A673 (cell line): Measurements from ENCODE around the gene AMACR. TPM values are rescaled to one million over a fixed set of nuclear protein-coding genes. Genes with fewer than 3 reads are reported as not detected.

Experiments used
- BruUV-seq: library from RNA; stranded (reverse); fragments of 400-500 nt; replicated peaks from 2 replicates; lab custom pipeline; 2021; lab: Mats Ljungman, UMichigan
- CTCF ChIA-PET: fragments of 300-600 bp; sonication (Branson Sonifier 250); formaldehyde crosslinking; loops from one replicate; lab custom pipeline; 2022; ENCODE audit warnings: antibody characterized with exemption; lab: Charles Lee
- POLR2A ChIA-PET: fragments of 300-600 bp; sonication (Branson Sonifier 250); formaldehyde crosslinking; loops from one replicate; lab custom pipeline; 2022; ENCODE audit warnings: antibody characterized with exemption; ENCODE audit not compliant: low non-redundant PET; lab: Charles Lee
- DNase-seq: peaks from one replicate; pipeline ENCODE4 v3.0.0-alpha.2; 2015; ENCODE audit warnings: low spot score
- H3K27ac ChIP-seq: fragments of 200-600 bp; sonication (generic); 2 replicates; pipeline ENCODE4 v1.5.1; 2016; ENCODE audit warnings: mixed run types, low read depth, mild to moderate bottlenecking, mixed read lengths, antibody characterized with exemption, low read length; ENCODE audit not compliant: poor library complexity, severe bottlenecking
- H3K27me3 ChIP-seq: fragments of 200-600 bp; sonication (generic); replicated peaks from 2 replicates; pipeline ENCODE4 v1.6.1; 2017; ENCODE audit warnings: mixed run types, low read depth, mild to moderate bottlenecking, mixed read lengths, antibody characterized with exemption, low read length; ENCODE audit not compliant: insufficient read depth, poor library complexity
- H3K36me3 ChIP-seq: fragments of 200-600 bp; sonication (generic); 2 replicates; pipeline ENCODE4 v1.6.1; 2016; ENCODE audit warnings: mixed run types, mild to moderate bottlenecking, mixed read lengths, antibody characterized with exemption, low read length; ENCODE audit not compliant: insufficient read depth, poor library complexity, severe bottlenecking
- H3K4me1 ChIP-seq: fragments of 200-600 bp; sonication (generic); 2 replicates; pipeline ENCODE4 v1.6.1; 2017; ENCODE audit warnings: mixed run types, mild to moderate bottlenecking, mixed read lengths, antibody characterized with exemption, low read length; ENCODE audit not compliant: insufficient read depth, poor library complexity, severe bottlenecking
- H3K4me3 ChIP-seq: fragments of 200-600 bp; sonication (generic); 2 replicates; pipeline ENCODE4 v1.5.1; 2016; ENCODE audit warnings: low read depth, mixed run types, mild to moderate bottlenecking, mixed read lengths, low read length; ENCODE audit not compliant: poor library complexity, severe bottlenecking
- H3K9me3 ChIP-seq: fragments of 200-600 bp; sonication (generic); 2 replicates; pipeline ENCODE4 v1.6.1; 2016; ENCODE audit warnings: mixed run types, low read depth, mild to moderate bottlenecking, mixed read lengths, antibody characterized with exemption, low read length; ENCODE audit not compliant: poor library complexity, severe bottlenecking
- CTCF ChIP-seq: fragments of 300-800, 200-600 bp; sonication (generic); conservative IDR thresholded peaks from 2 replicates; pipeline ENCODE4 v1.5.1; 2017; ENCODE audit warnings: low read depth, mild to moderate bottlenecking, antibody characterized with exemption, low read length, moderate library complexity, mixed read lengths
- EZH2 ChIP-seq: fragments of 200-600 bp; sonication (generic); IDR thresholded peaks from 2 replicates; pipeline ENCODE4 v1.6.1; 2017; ENCODE audit warnings: borderline replicate concordance, low read depth, mild to moderate bottlenecking, mixed read lengths, antibody characterized with exemption, low read length; ENCODE audit not compliant: poor library complexity, severe bottlenecking
- intact Hi-C: fragments of 100-400 bp; cut with micrococcal nuclease; formaldehyde crosslinking; loops from one replicate; pipeline ENCODE4 v1.10.0; 2022; ENCODE audit not compliant: unreplicated experiment
- total RNA-seq: library from RNA; stranded (reverse); gene quantifications from 2 replicates; pipeline ENCODE4 v1.2.3, GENCODE V29; 2021

Gene AMACR
- total RNA-seq, 1 experiment from 2014 or later: 13.9 TPM

GRCh38 chr5:34001241-34001841, 6.5 kb downstream of the AMACR start:
- H3K27me3 ChIP-seq: no peaks in the 10 kb centered on the region
- no peaks in the 10 kb centered on the region for H3K4me1 ChIP-seq
- intact Hi-C loops: no loop called here
- no peaks in the 10 kb centered on the region for H3K9me3 ChIP-seq
- BruUV-seq: no TSS peak
- DNase-seq: no peak
- ChIA-PET CTCF (no interaction called here), POLR2A (no interaction called here)
- TF ChIP-seq CTCF: no peak
- no peak for TF ChIP-seq EZH2
- H3K27ac ChIP-seq: no peak overlapping the region
- H3K4me3 ChIP-seq: no peak overlapping the region
- no peaks in the 10 kb centered on the region for H3K36me3 ChIP-seq

- H3K36me3 ChIP-seq: no peaks in the 10 kb centered on the region
- H3K9me3 ChIP-seq: no peaks in the 10 kb centered on the region
- TF ChIP-seq CTCF: no peak
- no peak for TF ChIP-seq EZH2
- H3K4me1 ChIP-seq: no peaks in the 10 kb centered on the region
- no peaks in the 10 kb centered on the region for H3K27me3 ChIP-seq
- ChIA-PET CTCF (no interaction called here), POLR2A (no interaction called here)
- H3K27ac ChIP-seq: no peak overlapping the region
- no peak overlapping the region for H3K4me3 ChIP-seq
- BruUV-seq: no TSS peak
- intact Hi-C loops: loop anchor here (5.0 kb wide), 1 partner anchor 452 kb away; no protein-coding TSS in a partner anchor
- DNase-seq: no peak
Observed at GRCh38 chr5:33999978-34000377, 7.9 kb downstream of the AMACR start.

GRCh38 chr5:33997331-33997983, 10.4 kb downstream of the AMACR start:
- Histone ChIP-seq H3K4me1 (no peaks in the 10 kb centered on the region), H3K27me3 (no peaks in the 10 kb centered on the region), H3K36me3 (no peaks in the 10 kb centered on the region), H3K27ac (no peak overlapping the region), H3K9me3 (no peaks in the 10 kb centered on the region), H3K4me3 (no peak overlapping the region)
- no peak for TF ChIP-seq EZH2
- peak; percentile 80 for TF ChIP-seq CTCF
- peak; percentile 81 for DNase-seq
- BruUV-seq: no TSS peak
- CTCF ChIA-PET: interaction anchor here (0.6 to 1.0 kb wide), 4 partner anchors 8 to 1975 kb away, joined by 3 to 7 read pairs (median 4); no protein-coding TSS in a partner anchor
- intact Hi-C loops: loop anchor here (2.0 to 5.0 kb wide), 2 partner anchors 455 to 467 kb away; no protein-coding TSS in a partner anchor
- POLR2A ChIA-PET: no interaction called here
